SK-N-SH (cell line): ENCODE measurements around the gene SNCA. TPM values are rescaled to one million over a fixed set of nuclear protein-coding genes. Genes with fewer than 3 reads are reported as not detected.

Experiments used
- CTCF ChIA-PET: fragments of 300-600, 350-600 bp; formaldehyde crosslinking; extraction: SDS; loops from one replicate; lab custom pipeline; 2021; lab: Yijun Ruan, JAX
- POLR2A ChIA-PET: fragments of 350-600 bp; sonication (Branson Sonifier 250); formaldehyde crosslinking; extraction: SDS; loops from one replicate; lab custom pipeline; 2020; ENCODE audit warnings: antibody characterized with exemption, inconsistent platforms; lab: Yijun Ruan, JAX
- DNase-seq: peaks from one replicate; pipeline ENCODE4 v3.0.0; 2012
- H2AFZ ChIP-seq: fragments of 200-600 bp; sonication (generic); 2 replicates; pipeline ENCODE4 v1.8.1; 2016; ENCODE audit warnings: antibody characterized with exemption, mild to moderate bottlenecking, low read depth
- H3F3A ChIP-seq: fragments of 200-600 bp; sonication (generic); replicated peaks from 2 replicates; pipeline ENCODE3; 2016; ENCODE audit warnings: antibody characterized with exemption, mild to moderate bottlenecking; ENCODE audit not compliant: insufficient read depth
- H3K27ac ChIP-seq, 2 experiments: fragments of 200-500 bp in 1 of 2; fragments of 200-600 bp in 1 of 2; sonication (Bioruptor generic) in 1 of 2; sonication (generic), shearing (Covaris generic) in 1 of 2; 2 replicates each; pipeline versions ENCODE4 v1.5.1 to v1.6.1; 2014 to 2016; ENCODE audit warnings: low read depth in 2 of 2, inconsistent platforms in 1 of 2, low read length in 1 of 2, mild to moderate bottlenecking in 1 of 2, mixed read lengths in 1 of 2
- H3K27me3 ChIP-seq: fragments of 200-600 bp; sonication (generic), shearing (Covaris generic); 2 replicates; pipeline ENCODE4 v1.6.1; 2016; ENCODE audit warnings: mixed run types; ENCODE audit not compliant: insufficient read depth
- H3K36me3 ChIP-seq, 2 experiments: fragments of 200-500 bp in 1 of 2; fragments of 200-600 bp in 1 of 2; sonication (Bioruptor generic) in 1 of 2; sonication (generic) in 1 of 2; replicated peaks in 1 of 2; 2 replicates each; pipeline versions ENCODE3 to v1.5.1; 2014 to 2016; ENCODE audit warnings: low read length in 1 of 2, mild to moderate bottlenecking in 1 of 2; ENCODE audit not compliant: insufficient read depth in 2 of 2, control insufficient read depth in 1 of 2
- H3K4me1 ChIP-seq, 2 experiments: fragments of 200-500 bp in 1 of 2; fragments of 200-600 bp in 1 of 2; sonication (Bioruptor generic) in 1 of 2; sonication (generic), shearing (Covaris generic) in 1 of 2; 2 replicates each; pipeline versions ENCODE4 v1.5.1 to v1.6.1; 2014 to 2016; ENCODE audit warnings: low read depth in 1 of 2, low read length in 1 of 2, mixed run types in 1 of 2; ENCODE audit not compliant: insufficient read depth in 2 of 2, control insufficient read depth in 1 of 2
- H3K4me2 ChIP-seq: fragments of 200-600 bp; sonication (generic), shearing (Covaris generic); 2 replicates; pipeline ENCODE4 v1.6.1; 2017; ENCODE audit warnings: mixed run types
- H3K4me3 ChIP-seq, 2 experiments: fragments of 200-500 bp in 1 of 2; fragments of 200-600 bp in 1 of 2; sonication (Bioruptor generic) in 1 of 2; sonication (generic), shearing (Covaris generic) in 1 of 2; 2 replicates each; pipeline versions ENCODE4 v1.5.1 to v1.8.1; 2014 to 2016; ENCODE audit warnings: low read depth in 2 of 2, inconsistent platforms in 1 of 2, low read length in 1 of 2, mild to moderate bottlenecking in 1 of 2, mixed read lengths in 1 of 2, moderate library complexity in 1 of 2
- H3K79me2 ChIP-seq: fragments of 200-600 bp; sonication (generic); 2 replicates; pipeline ENCODE4 v1.8.1; 2017; ENCODE audit warnings: mild to moderate bottlenecking; ENCODE audit not compliant: insufficient read depth
- H3K9ac ChIP-seq: fragments of 200-600 bp; sonication (generic); 2 replicates; pipeline ENCODE4 v1.6.1; 2017; ENCODE audit warnings: mixed run types
- H3K9me2 ChIP-seq: fragments of 200-600 bp; sonication (generic); 2 replicates; pipeline ENCODE4 v1.6.1; 2017; ENCODE audit warnings: mixed run types
- H3K9me3 ChIP-seq: fragments of 200-600 bp; sonication (generic); 2 replicates; pipeline ENCODE4 v1.6.1; 2017; ENCODE audit warnings: mixed run types, mild to moderate bottlenecking, moderate library complexity
- H4K20me1 ChIP-seq: fragments of 200-600 bp; sonication (generic); 2 replicates; pipeline ENCODE4 v1.6.1; 2017; ENCODE audit warnings: mild to moderate bottlenecking, mixed run types; ENCODE audit not compliant: insufficient read depth
- ELF1 ChIP-seq: IDR thresholded peaks from 2 replicates; pipeline ENCODE4 v1.4.0; 2012
- EP300 ChIP-seq, 2 experiments: IDR thresholded peaks; 2 replicates each; pipeline versions ENCODE4 v1.4.0 to v1.6.1; 2012; ENCODE audit warnings: borderline replicate concordance in 1 of 2, low read depth in 1 of 2, low read length in 1 of 2
- FOXJ3 ChIP-seq: sonication (generic); formaldehyde crosslinking; IDR thresholded peaks from 2 replicates; pipeline ENCODE4 v1.5.1; 2020; ENCODE audit warnings: mild to moderate bottlenecking, missing genetic modification reagents
- MXI1 ChIP-seq: IDR thresholded peaks from 2 replicates; pipeline ENCODE4 v1.6.1; 2012; ENCODE audit warnings: mild to moderate bottlenecking, low read depth, low read length, improper control_type of control experiment
- POLR2AphosphoS5 ChIP-seq: IDR thresholded peaks from 2 replicates; pipeline ENCODE4 v1.6.1; 2012; ENCODE audit warnings: low read depth, low read length
- RAD21 ChIP-seq: IDR thresholded peaks from 2 replicates; pipeline ENCODE4 v1.6.1; 2012; ENCODE audit warnings: mild to moderate bottlenecking, low read length
- RCOR1 ChIP-seq: fragments of 150-350 bp; IDR thresholded peaks from 2 replicates; pipeline ENCODE4 v1.6.1; 2017; ENCODE audit warnings: antibody characterized with exemption, low read length
- RFX5 ChIP-seq: IDR thresholded peaks from 2 replicates; pipeline ENCODE4 v1.6.1; 2012; ENCODE audit warnings: mild to moderate bottlenecking, improper control_type of control experiment, low read length
- SIN3A ChIP-seq: IDR thresholded peaks from 2 replicates; pipeline ENCODE4 v1.6.1; 2012; ENCODE audit warnings: low read depth, mild to moderate bottlenecking, low read length, moderate library complexity, borderline replicate concordance
- SMC3 ChIP-seq: IDR thresholded peaks from 2 replicates; pipeline ENCODE4 v1.6.1; 2012; ENCODE audit warnings: low read depth, low read length, improper control_type of control experiment
- TEAD4 ChIP-seq: IDR thresholded peaks from 2 replicates; pipeline ENCODE4 v1.4.0; 2012; ENCODE audit warnings: mild to moderate bottlenecking, borderline replicate concordance; ENCODE audit not compliant: insufficient read depth
- WGBS: methylation state at CpG from one replicate; pipeline ENCODE4 v1.1.6; 2017; ENCODE audit warnings: low lambda C conversion rate; 5-methylcytosine and 5-hydroxymethylcytosine counted together
- polyA plus RNA-seq, 3 experiments: library from polyadenylated mRNA; depleted of rRNA; stranded (reverse); fragments of >200 nt; gene quantifications; 2 replicates each; pipeline ENCODE4 v1.2.3, GENCODE V29; 2012
- TF ChIP-seq, protein P1 (sequence below): IDR thresholded peaks from 2 replicates; pipeline ENCODE4 v1.4.0; 2012; ENCODE audit warnings: low read depth, borderline replicate concordance
- TF ChIP-seq, protein P2 (sequence below): IDR thresholded peaks from 2 replicates; pipeline ENCODE4; 2012

Gene SNCA
- polyA plus RNA-seq, 1 of the 3 experiments (the other 2 are of a cell fraction) = 12.9 TPM

DNA sequence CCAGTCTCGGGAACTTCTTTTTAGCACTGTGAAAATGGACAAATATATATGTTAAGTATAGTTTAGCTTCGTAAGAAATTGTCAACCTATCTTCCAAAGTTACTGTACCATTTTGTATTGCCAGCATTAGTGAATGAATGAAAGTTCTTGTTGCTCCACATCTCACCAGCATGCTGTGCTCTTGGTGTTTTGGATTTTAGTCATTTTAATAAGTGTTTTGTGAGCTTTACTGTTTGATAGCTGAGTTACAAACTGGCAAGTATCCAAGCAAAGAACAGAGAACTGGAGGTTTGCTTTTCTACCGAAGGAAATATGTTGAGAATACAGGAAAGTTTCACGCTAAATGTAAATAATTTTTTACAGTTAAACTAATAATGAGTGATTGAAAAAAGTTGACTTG lies 33.0 kb downstream of the SNCA start:
- H3K79me2 ChIP-seq = no peaks in the 10 kb centered on the region
- H4K20me1 ChIP-seq = no peaks in the 10 kb centered on the region
- no peak for DNase-seq
- TF ChIP-seq MXI1 (no peak), TEAD4 (no peak), FOXJ3 (no peak), SMC3 (no peak), ELF1 (no peak), EP300 (IDR thresholded peaks at IDR 0.05; ENCODE audit: borderline replicate concordance in 1 of 2, low read depth in 1 of 2, low read length in 1 of 2) (no peak), POLR2AphosphoS5 (no peak), RFX5 (no peak), RAD21 (no peak), RCOR1 (no peak)
- H3K4me2 ChIP-seq = no peak overlapping the region
- no peak overlapping the region for H3K4me3 ChIP-seq
- no peak overlapping the region for H3K9ac ChIP-seq
- H3K36me3 ChIP-seq = no peaks in the 10 kb centered on the region
- CTCF ChIA-PET = no interaction called here
- H3K27me3 ChIP-seq = no peaks in the 10 kb centered on the region
- peaks cover 34% of the 10 kb centered on the region for H3F3A ChIP-seq
- no peak overlapping the region for H3K27ac ChIP-seq
- WGBS = 92% methylated on average over 4 of the region's 4 CpGs
- H3K4me1 ChIP-seq = peaks cover 2 to 16% of the 10 kb centered on the region in 2 experiments
- no peak overlapping the region for H2AFZ ChIP-seq
- POLR2A ChIA-PET = no interaction called here
- H3K9me2 ChIP-seq = no peaks in the 10 kb centered on the region
- H3K9me3 ChIP-seq = no peaks in the 10 kb centered on the region

DNA sequence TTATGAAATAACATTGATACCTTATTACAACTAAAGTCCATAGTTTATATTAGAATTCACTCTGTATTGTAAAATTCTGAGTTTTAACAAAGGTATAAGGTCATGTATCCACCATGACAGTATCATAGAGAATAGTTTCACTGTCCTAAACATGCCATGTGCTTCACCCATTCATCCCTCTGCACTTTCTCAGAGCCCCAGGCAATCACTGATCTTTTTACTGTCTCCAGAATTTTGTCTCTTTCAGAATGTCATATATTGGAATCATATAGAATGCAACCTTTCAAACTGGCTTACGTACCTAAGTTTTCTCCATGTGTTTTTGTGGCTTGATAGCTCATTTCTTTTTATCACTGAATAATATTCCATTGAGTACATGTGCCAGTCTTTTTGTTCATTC lies 33.9 kb downstream of the SNCA start:
- H4K20me1 ChIP-seq = no peaks in the 10 kb centered on the region
- no peak overlapping the region for H3K4me3 ChIP-seq
- peaks cover 2 to 20% of the 10 kb centered on the region in 2 experiments for H3K4me1 ChIP-seq
- peaks cover 32% of the 10 kb centered on the region for H3F3A ChIP-seq
- TF ChIP-seq, protein P1, sequence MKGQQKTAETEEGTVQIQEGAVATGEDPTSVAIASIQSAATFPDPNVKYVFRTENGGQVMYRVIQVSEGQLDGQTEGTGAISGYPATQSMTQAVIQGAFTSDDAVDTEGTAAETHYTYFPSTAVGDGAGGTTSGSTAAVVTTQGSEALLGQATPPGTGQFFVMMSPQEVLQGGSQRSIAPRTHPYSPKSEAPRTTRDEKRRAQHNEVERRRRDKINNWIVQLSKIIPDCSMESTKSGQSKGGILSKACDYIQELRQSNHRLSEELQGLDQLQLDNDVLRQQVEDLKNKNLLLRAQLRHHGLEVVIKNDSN = no peak
- no peak overlapping the region for H3K27ac ChIP-seq
- no peak overlapping the region for H3K9ac ChIP-seq
- no peak overlapping the region for H2AFZ ChIP-seq
- 97% methylated on average over 1 of the region's 1 CpG for WGBS
- no peaks in the 10 kb centered on the region for H3K9me2 ChIP-seq
- DNase-seq = no peak
- no peaks in the 10 kb centered on the region for H3K9me3 ChIP-seq
- ChIA-PET CTCF (no interaction called here), POLR2A (no interaction called here)
- H3K27me3 ChIP-seq = no peaks in the 10 kb centered on the region
- no peaks in the 10 kb centered on the region for H3K36me3 ChIP-seq
- H3K4me2 ChIP-seq = no peak overlapping the region
- H3K79me2 ChIP-seq = no peaks in the 10 kb centered on the region

DNA sequence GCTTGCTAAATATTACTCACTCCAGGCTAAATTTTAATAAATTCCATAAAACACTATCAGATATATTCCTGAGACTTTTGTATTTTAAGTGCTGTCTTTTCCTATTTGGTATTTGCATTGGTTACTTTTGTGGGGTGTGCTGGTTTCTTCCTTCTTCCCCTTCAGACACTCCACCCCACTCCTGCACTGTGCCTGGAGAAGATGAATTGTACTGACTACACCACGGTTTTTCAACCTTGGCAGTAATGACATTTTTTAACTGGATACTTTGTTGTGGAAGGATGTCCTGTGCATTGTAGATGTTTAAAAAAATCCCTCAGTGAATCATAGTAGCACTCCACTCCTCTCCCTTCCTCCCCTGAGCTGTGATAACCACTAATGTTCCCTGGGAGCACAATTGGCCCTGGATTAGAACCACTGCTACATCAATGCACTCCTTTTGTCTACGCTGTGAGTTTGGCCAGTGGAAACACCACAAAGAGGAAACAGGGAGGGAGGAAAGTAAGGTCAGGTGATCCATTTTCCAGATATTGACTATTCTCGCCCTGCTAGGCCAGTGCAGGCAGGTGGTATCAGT lies 36.3 kb downstream of the SNCA start:
- Histone ChIP-seq H3K27ac (peak overlapping the region; percentile 7 to 96), H3K79me2 (no peaks in the 10 kb centered on the region), H3K9me2 (no peaks in the 10 kb centered on the region), H3K4me3 (peak overlapping the region in 1 of 2 experiments; percentile 36; a peak in 1 of 4 replicates), H2AFZ (peak overlapping the region; percentile 92), H3F3A (peaks cover 32% of the 10 kb centered on the region), H3K36me3 (no peaks in the 10 kb centered on the region), H3K9me3 (no peaks in the 10 kb centered on the region), H3K4me1 (peaks cover 6 to 28% of the 10 kb centered on the region in 2 experiments), H3K27me3 (no peaks in the 10 kb centered on the region), H4K20me1 (no peaks in the 10 kb centered on the region), H3K4me2 (peak overlapping the region; percentile 59), H3K9ac (peak overlapping the region; percentile 68)
- POLR2A ChIA-PET = no interaction called here
- DNase-seq = no peak
- TF ChIP-seq SIN3A = no peak
- TF ChIP-seq, protein P2, sequence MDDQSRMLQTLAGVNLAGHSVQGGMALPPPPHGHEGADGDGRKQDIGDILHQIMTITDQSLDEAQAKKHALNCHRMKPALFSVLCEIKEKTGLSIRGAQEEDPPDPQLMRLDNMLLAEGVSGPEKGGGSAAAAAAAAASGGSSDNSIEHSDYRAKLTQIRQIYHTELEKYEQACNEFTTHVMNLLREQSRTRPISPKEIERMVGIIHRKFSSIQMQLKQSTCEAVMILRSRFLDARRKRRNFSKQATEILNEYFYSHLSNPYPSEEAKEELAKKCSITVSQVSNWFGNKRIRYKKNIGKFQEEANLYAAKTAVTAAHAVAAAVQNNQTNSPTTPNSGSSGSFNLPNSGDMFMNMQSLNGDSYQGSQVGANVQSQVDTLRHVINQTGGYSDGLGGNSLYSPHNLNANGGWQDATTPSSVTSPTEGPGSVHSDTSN = peak; percentile 31; the same call in 1 of the 2 replicates
- TF ChIP-seq, all 33 proteins: peak for 1
- CTCF ChIA-PET = no interaction called here
- 39% methylated on average over 3 of the region's 3 CpGs for WGBS
